SK-N-SH (cell line): Measurements from ENCODE around the gene DRD4. TPM values are rescaled to one million over a fixed set of nuclear protein-coding genes. Genes with fewer than 3 reads are reported as not detected.

ENCODE experiments used
- CTCF ChIA-PET: fragments of 300-600, 350-600 bp; formaldehyde crosslinking; extraction: SDS; loops from one replicate; lab custom pipeline; 2021; lab: Yijun Ruan, JAX
- POLR2A ChIA-PET: fragments of 350-600 bp; sonication (Branson Sonifier 250); formaldehyde crosslinking; extraction: SDS; loops from one replicate; lab custom pipeline; 2020; ENCODE audit warnings: antibody characterized with exemption, inconsistent platforms; lab: Yijun Ruan, JAX
- DNase-seq: peaks from one replicate; pipeline ENCODE4 v3.0.0; 2012
- H2AFZ ChIP-seq: fragments of 200-600 bp; sonication (generic); 2 replicates; pipeline ENCODE4 v1.8.1; 2016; ENCODE audit warnings: antibody characterized with exemption, mild to moderate bottlenecking, low read depth
- H3F3A ChIP-seq: fragments of 200-600 bp; sonication (generic); replicated peaks from 2 replicates; pipeline ENCODE3; 2016; ENCODE audit warnings: antibody characterized with exemption, mild to moderate bottlenecking; ENCODE audit not compliant: insufficient read depth
- H3K27ac ChIP-seq, 2 experiments: fragments of 200-500 bp in 1 of 2; fragments of 200-600 bp in 1 of 2; sonication (Bioruptor generic) in 1 of 2; sonication (generic), shearing (Covaris generic) in 1 of 2; 2 replicates each; pipeline versions ENCODE4 v1.5.1 to v1.6.1; 2014 to 2016; ENCODE audit warnings: low read depth in 2 of 2, inconsistent platforms in 1 of 2, low read length in 1 of 2, mild to moderate bottlenecking in 1 of 2, mixed read lengths in 1 of 2
- H3K27me3 ChIP-seq: fragments of 200-600 bp; sonication (generic), shearing (Covaris generic); 2 replicates; pipeline ENCODE4 v1.6.1; 2016; ENCODE audit warnings: mixed run types; ENCODE audit not compliant: insufficient read depth
- H3K36me3 ChIP-seq, 2 experiments: fragments of 200-500 bp in 1 of 2; fragments of 200-600 bp in 1 of 2; sonication (Bioruptor generic) in 1 of 2; sonication (generic) in 1 of 2; replicated peaks in 1 of 2; 2 replicates each; pipeline versions ENCODE3 to v1.5.1; 2014 to 2016; ENCODE audit warnings: low read length in 1 of 2, mild to moderate bottlenecking in 1 of 2; ENCODE audit not compliant: insufficient read depth in 2 of 2, control insufficient read depth in 1 of 2
- H3K4me1 ChIP-seq, 2 experiments: fragments of 200-500 bp in 1 of 2; fragments of 200-600 bp in 1 of 2; sonication (Bioruptor generic) in 1 of 2; sonication (generic), shearing (Covaris generic) in 1 of 2; 2 replicates each; pipeline versions ENCODE4 v1.5.1 to v1.6.1; 2014 to 2016; ENCODE audit warnings: low read depth in 1 of 2, low read length in 1 of 2, mixed run types in 1 of 2; ENCODE audit not compliant: insufficient read depth in 2 of 2, control insufficient read depth in 1 of 2
- H3K4me2 ChIP-seq: fragments of 200-600 bp; sonication (generic), shearing (Covaris generic); 2 replicates; pipeline ENCODE4 v1.6.1; 2017; ENCODE audit warnings: mixed run types
- H3K4me3 ChIP-seq, 2 experiments: fragments of 200-500 bp in 1 of 2; fragments of 200-600 bp in 1 of 2; sonication (Bioruptor generic) in 1 of 2; sonication (generic), shearing (Covaris generic) in 1 of 2; 2 replicates each; pipeline versions ENCODE4 v1.5.1 to v1.8.1; 2014 to 2016; ENCODE audit warnings: low read depth in 2 of 2, inconsistent platforms in 1 of 2, low read length in 1 of 2, mild to moderate bottlenecking in 1 of 2, mixed read lengths in 1 of 2, moderate library complexity in 1 of 2
- H3K79me2 ChIP-seq: fragments of 200-600 bp; sonication (generic); 2 replicates; pipeline ENCODE4 v1.8.1; 2017; ENCODE audit warnings: mild to moderate bottlenecking; ENCODE audit not compliant: insufficient read depth
- H3K9ac ChIP-seq: fragments of 200-600 bp; sonication (generic); 2 replicates; pipeline ENCODE4 v1.6.1; 2017; ENCODE audit warnings: mixed run types
- H3K9me2 ChIP-seq: fragments of 200-600 bp; sonication (generic); 2 replicates; pipeline ENCODE4 v1.6.1; 2017; ENCODE audit warnings: mixed run types
- H3K9me3 ChIP-seq: fragments of 200-600 bp; sonication (generic); 2 replicates; pipeline ENCODE4 v1.6.1; 2017; ENCODE audit warnings: mixed run types, mild to moderate bottlenecking, moderate library complexity
- H4K20me1 ChIP-seq: fragments of 200-600 bp; sonication (generic); 2 replicates; pipeline ENCODE4 v1.6.1; 2017; ENCODE audit warnings: mild to moderate bottlenecking, mixed run types; ENCODE audit not compliant: insufficient read depth
- EZH2phosphoT487 ChIP-seq: fragments of 200-600 bp; sonication (generic); IDR thresholded peaks from 2 replicates; pipeline ENCODE4 v1.6.1; 2017; ENCODE audit warnings: low read depth, mixed run types, mild to moderate bottlenecking, antibody characterized with exemption, moderate library complexity, borderline replicate concordance
- FOXJ3 ChIP-seq: sonication (generic); formaldehyde crosslinking; IDR thresholded peaks from 2 replicates; pipeline ENCODE4 v1.5.1; 2020; ENCODE audit warnings: mild to moderate bottlenecking, missing genetic modification reagents
- FOXM1 ChIP-seq: IDR thresholded peaks from 2 replicates; pipeline ENCODE4 v1.4.0; 2012; ENCODE audit warnings: low read depth, mild to moderate bottlenecking
- GABPA ChIP-seq: IDR thresholded peaks from 2 replicates; pipeline ENCODE4 v1.4.0; 2012; ENCODE audit warnings: low read depth, mild to moderate bottlenecking
- MEF2A ChIP-seq: IDR thresholded peaks from 2 replicates; pipeline ENCODE4 v1.4.0; 2012; ENCODE audit warnings: low read depth, borderline replicate concordance
- NRF1 ChIP-seq: IDR thresholded peaks from 2 replicates; pipeline ENCODE4 v1.6.1; 2012; ENCODE audit warnings: low read depth, mild to moderate bottlenecking, low read length
- RAD21 ChIP-seq: IDR thresholded peaks from 2 replicates; pipeline ENCODE4 v1.6.1; 2012; ENCODE audit warnings: mild to moderate bottlenecking, low read length
- RCOR1 ChIP-seq: fragments of 150-350 bp; IDR thresholded peaks from 2 replicates; pipeline ENCODE4 v1.6.1; 2017; ENCODE audit warnings: antibody characterized with exemption, low read length
- RXRA ChIP-seq: IDR thresholded peaks from 2 replicates; pipeline ENCODE4 v1.4.0; 2012; ENCODE audit warnings: low read depth, mild to moderate bottlenecking, borderline replicate concordance
- SIN3A ChIP-seq: IDR thresholded peaks from 2 replicates; pipeline ENCODE4 v1.6.1; 2012; ENCODE audit warnings: low read depth, mild to moderate bottlenecking, low read length, moderate library complexity, borderline replicate concordance
- TAF1 ChIP-seq: IDR thresholded peaks from 2 replicates; pipeline ENCODE4 v1.6.1; 2012; ENCODE audit warnings: low read depth, mild to moderate bottlenecking, low read length, moderate library complexity, borderline replicate concordance
- TEAD4 ChIP-seq: IDR thresholded peaks from 2 replicates; pipeline ENCODE4 v1.4.0; 2012; ENCODE audit warnings: mild to moderate bottlenecking, borderline replicate concordance; ENCODE audit not compliant: insufficient read depth
- YY1 ChIP-seq: IDR thresholded peaks from 2 replicates; pipeline ENCODE4 v1.4.0; 2012; ENCODE audit warnings: low read depth, mild to moderate bottlenecking
- WGBS: methylation state at CpG from one replicate; pipeline ENCODE4 v1.1.6; 2017; ENCODE audit warnings: low lambda C conversion rate; 5-methylcytosine and 5-hydroxymethylcytosine counted together
- polyA plus RNA-seq, 3 experiments: library from polyadenylated mRNA; depleted of rRNA; stranded (reverse); fragments of >200 nt; gene quantifications; 2 replicates each; pipeline ENCODE4 v1.2.3, GENCODE V29; 2012
- TF ChIP-seq, protein P1 (sequence below): fragments of 200-600 bp; sonication (generic); IDR thresholded peaks from 2 replicates; pipeline ENCODE4 v1.6.1; 2017; ENCODE audit warnings: antibody characterized with exemption, mild to moderate bottlenecking, moderate library complexity
- TF ChIP-seq, protein P2 (sequence below): IDR thresholded peaks from 2 replicates; pipeline ENCODE4; 2012
- TF ChIP-seq, protein P3 (sequence below): IDR thresholded peaks from 2 replicates; pipeline ENCODE4 v1.4.0; 2012; ENCODE audit warnings: low read depth, borderline replicate concordance
- TF ChIP-seq, protein P4 (sequence below): fragments of 150-350 bp; IDR thresholded peaks from 2 replicates; pipeline ENCODE4 v1.6.1; 2016; ENCODE audit warnings: mild to moderate bottlenecking, low read depth, low read length
- TF ChIP-seq, protein P5 (sequence below): IDR thresholded peaks from 2 replicates; pipeline ENCODE4 v1.6.1; 2012; ENCODE audit warnings: mild to moderate bottlenecking, low read depth, low read length, moderate library complexity

Gene DRD4
- polyA plus RNA-seq, 1 of the 3 experiments (the other 2 are of a cell fraction) = not detected

DNA sequence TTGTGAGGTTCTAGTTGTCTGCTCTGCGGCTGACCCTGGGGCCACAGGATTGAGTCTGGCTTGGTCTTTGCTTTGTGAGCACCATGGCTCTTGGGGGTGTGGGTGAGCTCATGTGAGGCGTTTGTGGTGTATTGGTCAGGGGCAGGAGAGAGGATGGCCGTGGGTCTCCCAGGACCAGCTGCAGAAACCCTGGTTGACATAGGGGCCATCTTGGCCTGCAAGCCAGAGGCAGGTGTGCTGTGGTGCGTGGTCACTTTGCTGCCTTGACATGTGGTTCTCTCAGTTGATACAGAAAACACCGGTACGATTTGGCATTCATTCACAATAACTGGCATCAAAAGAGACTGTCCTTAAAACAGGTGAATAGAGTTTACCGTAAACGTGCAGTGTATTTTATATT is 49.5 kb upstream of the DRD4 start:
- H3K9me2 ChIP-seq = no peaks in the 10 kb centered on the region
- TF ChIP-seq, protein P1, sequence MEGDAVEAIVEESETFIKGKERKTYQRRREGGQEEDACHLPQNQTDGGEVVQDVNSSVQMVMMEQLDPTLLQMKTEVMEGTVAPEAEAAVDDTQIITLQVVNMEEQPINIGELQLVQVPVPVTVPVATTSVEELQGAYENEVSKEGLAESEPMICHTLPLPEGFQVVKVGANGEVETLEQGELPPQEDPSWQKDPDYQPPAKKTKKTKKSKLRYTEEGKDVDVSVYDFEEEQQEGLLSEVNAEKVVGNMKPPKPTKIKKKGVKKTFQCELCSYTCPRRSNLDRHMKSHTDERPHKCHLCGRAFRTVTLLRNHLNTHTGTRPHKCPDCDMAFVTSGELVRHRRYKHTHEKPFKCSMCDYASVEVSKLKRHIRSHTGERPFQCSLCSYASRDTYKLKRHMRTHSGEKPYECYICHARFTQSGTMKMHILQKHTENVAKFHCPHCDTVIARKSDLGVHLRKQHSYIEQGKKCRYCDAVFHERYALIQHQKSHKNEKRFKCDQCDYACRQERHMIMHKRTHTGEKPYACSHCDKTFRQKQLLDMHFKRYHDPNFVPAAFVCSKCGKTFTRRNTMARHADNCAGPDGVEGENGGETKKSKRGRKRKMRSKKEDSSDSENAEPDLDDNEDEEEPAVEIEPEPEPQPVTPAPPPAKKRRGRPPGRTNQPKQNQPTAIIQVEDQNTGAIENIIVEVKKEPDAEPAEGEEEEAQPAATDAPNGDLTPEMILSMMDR = no peak
- TF ChIP-seq YY1 (no peak), RXRA (no peak), EZH2phosphoT487 (no peak), TEAD4 (no peak), TAF1 (no peak), FOXJ3 (CRISPR knock-in tag) (no peak), RCOR1 (no peak), MEF2A (no peak)
- TF ChIP-seq, protein P2, sequence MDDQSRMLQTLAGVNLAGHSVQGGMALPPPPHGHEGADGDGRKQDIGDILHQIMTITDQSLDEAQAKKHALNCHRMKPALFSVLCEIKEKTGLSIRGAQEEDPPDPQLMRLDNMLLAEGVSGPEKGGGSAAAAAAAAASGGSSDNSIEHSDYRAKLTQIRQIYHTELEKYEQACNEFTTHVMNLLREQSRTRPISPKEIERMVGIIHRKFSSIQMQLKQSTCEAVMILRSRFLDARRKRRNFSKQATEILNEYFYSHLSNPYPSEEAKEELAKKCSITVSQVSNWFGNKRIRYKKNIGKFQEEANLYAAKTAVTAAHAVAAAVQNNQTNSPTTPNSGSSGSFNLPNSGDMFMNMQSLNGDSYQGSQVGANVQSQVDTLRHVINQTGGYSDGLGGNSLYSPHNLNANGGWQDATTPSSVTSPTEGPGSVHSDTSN = no peak
- TF ChIP-seq, protein P3, sequence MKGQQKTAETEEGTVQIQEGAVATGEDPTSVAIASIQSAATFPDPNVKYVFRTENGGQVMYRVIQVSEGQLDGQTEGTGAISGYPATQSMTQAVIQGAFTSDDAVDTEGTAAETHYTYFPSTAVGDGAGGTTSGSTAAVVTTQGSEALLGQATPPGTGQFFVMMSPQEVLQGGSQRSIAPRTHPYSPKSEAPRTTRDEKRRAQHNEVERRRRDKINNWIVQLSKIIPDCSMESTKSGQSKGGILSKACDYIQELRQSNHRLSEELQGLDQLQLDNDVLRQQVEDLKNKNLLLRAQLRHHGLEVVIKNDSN = no peak
- TF ChIP-seq, all 33 proteins: peak for 0
- Histone ChIP-seq H3K4me2 (no peak overlapping the region), H3K79me2 (peaks cover 69% of the 10 kb centered on the region), H3F3A (peaks cover 12% of the 10 kb centered on the region), H3K27me3 (no peaks in the 10 kb centered on the region), H4K20me1 (peaks cover 67% of the 10 kb centered on the region), H3K4me3 (no peak overlapping the region), H2AFZ (no peak overlapping the region), H3K27ac (peak overlapping the region in 1 of 2 experiments; percentile 54; a peak in 1 of 4 replicates), H3K9ac (no peak overlapping the region), H3K9me3 (no peaks in the 10 kb centered on the region), H3K36me3 (peaks cover 27 to 60% of the 10 kb centered on the region in 2 experiments), H3K4me1 (no peaks in the 10 kb centered on the region)
- WGBS = 87% methylated on average over 6 of the region's 8 CpGs
- POLR2A ChIA-PET = no interaction called here
- DNase-seq = no peak
- CTCF ChIA-PET = no interaction called here

DNA sequence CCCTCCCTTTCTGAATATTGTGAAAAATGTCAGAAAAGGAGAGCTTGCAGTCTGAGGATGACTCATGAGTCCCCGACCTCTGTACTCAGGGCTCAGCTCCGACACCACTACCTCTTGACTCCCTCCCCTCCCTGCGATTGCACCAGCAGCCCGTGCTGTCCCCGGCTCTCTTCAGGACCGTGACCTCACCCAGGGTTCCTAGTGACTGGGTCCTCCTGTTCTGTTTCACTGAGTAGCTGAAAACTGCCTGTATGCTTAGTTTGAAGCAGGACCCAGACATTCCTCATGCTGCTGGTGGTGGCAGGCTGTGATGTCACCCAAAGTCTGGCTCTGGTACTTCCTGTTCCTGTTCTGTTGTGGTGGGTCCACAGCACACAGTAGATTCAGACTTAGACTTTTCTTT is 49.1 kb upstream of the DRD4 start:
- H3K36me3 ChIP-seq = peaks cover 31 to 63% of the 10 kb centered on the region in 2 experiments
- H3K9me3 ChIP-seq = no peaks in the 10 kb centered on the region
- no peaks in the 10 kb centered on the region for H3K4me1 ChIP-seq
- no peak overlapping the region for H3K4me2 ChIP-seq
- H3K27ac ChIP-seq = peak overlapping the region in 1 of 2 experiments; percentile 54; a peak in 2 of 4 replicates
- no peak for DNase-seq
- H3K9me2 ChIP-seq = no peaks in the 10 kb centered on the region
- ChIA-PET CTCF (no interaction called here), POLR2A (no interaction called here)
- H3F3A ChIP-seq = peaks cover 12% of the 10 kb centered on the region
- H2AFZ ChIP-seq = no peak overlapping the region
- no peaks in the 10 kb centered on the region for H3K27me3 ChIP-seq
- 50% methylated on average over 6 of the region's 6 CpGs for WGBS
- TF ChIP-seq FOXM1 (no peak), RXRA (no peak), TAF1 (no peak), RAD21 (no peak), NRF1 (no peak), GABPA (no peak), SIN3A (no peak)
- TF ChIP-seq, protein P2 = no peak
- TF ChIP-seq, protein P4, sequence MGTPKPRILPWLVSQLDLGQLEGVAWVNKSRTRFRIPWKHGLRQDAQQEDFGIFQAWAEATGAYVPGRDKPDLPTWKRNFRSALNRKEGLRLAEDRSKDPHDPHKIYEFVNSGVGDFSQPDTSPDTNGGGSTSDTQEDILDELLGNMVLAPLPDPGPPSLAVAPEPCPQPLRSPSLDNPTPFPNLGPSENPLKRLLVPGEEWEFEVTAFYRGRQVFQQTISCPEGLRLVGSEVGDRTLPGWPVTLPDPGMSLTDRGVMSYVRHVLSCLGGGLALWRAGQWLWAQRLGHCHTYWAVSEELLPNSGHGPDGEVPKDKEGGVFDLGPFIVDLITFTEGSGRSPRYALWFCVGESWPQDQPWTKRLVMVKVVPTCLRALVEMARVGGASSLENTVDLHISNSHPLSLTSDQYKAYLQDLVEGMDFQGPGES = no peak
- TF ChIP-seq, protein P5, sequence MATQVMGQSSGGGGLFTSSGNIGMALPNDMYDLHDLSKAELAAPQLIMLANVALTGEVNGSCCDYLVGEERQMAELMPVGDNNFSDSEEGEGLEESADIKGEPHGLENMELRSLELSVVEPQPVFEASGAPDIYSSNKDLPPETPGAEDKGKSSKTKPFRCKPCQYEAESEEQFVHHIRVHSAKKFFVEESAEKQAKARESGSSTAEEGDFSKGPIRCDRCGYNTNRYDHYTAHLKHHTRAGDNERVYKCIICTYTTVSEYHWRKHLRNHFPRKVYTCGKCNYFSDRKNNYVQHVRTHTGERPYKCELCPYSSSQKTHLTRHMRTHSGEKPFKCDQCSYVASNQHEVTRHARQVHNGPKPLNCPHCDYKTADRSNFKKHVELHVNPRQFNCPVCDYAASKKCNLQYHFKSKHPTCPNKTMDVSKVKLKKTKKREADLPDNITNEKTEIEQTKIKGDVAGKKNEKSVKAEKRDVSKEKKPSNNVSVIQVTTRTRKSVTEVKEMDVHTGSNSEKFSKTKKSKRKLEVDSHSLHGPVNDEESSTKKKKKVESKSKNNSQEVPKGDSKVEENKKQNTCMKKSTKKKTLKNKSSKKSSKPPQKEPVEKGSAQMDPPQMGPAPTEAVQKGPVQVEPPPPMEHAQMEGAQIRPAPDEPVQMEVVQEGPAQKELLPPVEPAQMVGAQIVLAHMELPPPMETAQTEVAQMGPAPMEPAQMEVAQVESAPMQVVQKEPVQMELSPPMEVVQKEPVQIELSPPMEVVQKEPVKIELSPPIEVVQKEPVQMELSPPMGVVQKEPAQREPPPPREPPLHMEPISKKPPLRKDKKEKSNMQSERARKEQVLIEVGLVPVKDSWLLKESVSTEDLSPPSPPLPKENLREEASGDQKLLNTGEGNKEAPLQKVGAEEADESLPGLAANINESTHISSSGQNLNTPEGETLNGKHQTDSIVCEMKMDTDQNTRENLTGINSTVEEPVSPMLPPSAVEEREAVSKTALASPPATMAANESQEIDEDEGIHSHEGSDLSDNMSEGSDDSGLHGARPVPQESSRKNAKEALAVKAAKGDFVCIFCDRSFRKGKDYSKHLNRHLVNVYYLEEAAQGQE = no peak
- H4K20me1 ChIP-seq = peaks cover 64% of the 10 kb centered on the region
- H3K79me2 ChIP-seq = peaks cover 67% of the 10 kb centered on the region
- H3K9ac ChIP-seq = no peak overlapping the region
- H3K4me3 ChIP-seq = no peak overlapping the region
